Iris pigment epithelial cell (primary cell): ENCODE data around the gene PJA1.

Source experiments
- DNase-seq: peaks from one replicate; pipeline ENCODE4 v3.0.0-alpha.2; 2011; ENCODE audit warnings: low read depth

Gene PJA1, protein sequence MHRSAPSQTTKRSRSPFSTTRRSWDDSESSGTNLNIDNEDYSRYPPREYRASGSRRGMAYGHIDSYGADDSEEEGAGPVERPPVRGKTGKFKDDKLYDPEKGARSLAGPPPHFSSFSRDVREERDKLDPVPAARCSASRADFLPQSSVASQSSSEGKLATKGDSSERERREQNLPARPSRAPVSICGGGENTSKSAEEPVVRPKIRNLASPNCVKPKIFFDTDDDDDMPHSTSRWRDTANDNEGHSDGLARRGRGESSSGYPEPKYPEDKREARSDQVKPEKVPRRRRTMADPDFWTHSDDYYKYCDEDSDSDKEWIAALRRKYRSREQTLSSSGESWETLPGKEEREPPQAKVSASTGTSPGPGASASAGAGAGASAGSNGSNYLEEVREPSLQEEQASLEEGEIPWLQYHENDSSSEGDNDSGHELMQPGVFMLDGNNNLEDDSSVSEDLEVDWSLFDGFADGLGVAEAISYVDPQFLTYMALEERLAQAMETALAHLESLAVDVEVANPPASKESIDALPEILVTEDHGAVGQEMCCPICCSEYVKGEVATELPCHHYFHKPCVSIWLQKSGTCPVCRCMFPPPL

GRCh38 chrX:69165087-69165651 lies at the start of gene PJA1:
Gene PJA1, minus strand, starts transcription at chrX:69165453. Its CDS starts 2,380 bp downstream, at chrX:69163073.
- DNase-seq = peak; percentile 80

- DNase-seq = no peak
These were observed 49.2 kb upstream of the PJA1 start for GRCh38 chrX:69214463-69214862.

- no peak for DNase-seq
These were observed 46.4 kb upstream of the PJA1 start for GRCh38 chrX:69211701-69212100.

DNA sequence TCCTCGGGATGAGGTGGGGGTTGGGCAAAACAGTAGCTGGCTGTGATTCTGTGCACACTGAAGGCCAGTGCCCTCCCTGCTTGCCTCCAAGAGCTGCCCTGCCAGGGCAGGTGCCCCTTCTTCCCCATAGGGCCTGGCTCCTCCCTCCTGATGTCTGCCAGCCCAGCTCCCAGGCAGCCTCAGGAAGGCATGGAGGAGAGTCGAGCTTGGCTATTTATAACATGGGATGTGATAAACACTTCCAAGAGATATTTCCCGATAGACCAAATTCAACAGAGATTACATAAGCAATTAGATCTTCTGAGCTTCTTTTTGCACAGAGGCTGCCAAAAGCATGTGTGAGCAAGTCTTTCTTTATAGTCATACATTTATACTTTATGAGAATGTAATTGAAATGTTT lies 45.3 kb upstream of the PJA1 start:
- DNase-seq = no peak

DNA sequence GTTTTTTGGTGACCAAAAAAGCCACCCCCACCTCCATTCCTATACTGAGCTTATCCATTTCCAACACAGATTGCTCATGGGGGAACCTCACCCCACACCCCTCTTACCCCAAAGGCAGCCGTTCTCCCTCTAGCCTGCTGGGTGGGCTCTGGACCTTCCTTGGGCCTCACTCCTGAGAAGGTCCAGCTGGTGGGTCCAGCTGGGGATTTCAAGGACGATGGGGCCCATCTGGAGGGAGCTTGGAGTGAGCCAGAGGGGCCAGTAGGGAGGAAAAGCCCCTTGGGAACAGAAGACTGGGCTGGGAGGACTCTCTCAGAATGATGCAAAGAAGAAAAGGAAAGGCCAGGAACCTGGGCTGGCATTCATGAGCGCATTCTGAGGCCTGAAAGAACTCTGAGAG lies 42.0 kb upstream of the PJA1 start:
- no peak for DNase-seq

DNA sequence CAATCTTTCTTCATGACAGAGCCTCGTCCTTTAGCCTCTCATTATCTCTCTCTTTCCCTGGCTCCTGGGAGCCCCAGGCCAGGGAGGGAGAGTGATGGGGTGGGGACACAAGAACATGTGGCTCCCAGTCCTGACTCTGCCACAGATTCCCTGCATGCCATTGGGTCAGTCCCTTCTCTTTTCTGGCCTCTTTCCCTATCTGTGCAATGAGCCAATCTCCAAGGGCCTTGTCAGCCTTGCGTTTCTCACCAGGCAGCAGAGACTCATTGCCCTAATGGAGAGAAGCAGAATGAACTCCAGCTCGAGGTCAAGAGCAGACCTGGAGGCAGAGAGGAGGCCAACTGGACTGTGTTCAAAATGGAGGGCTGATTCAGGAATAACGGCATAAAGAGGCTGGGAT lies 38.4 kb upstream of the PJA1 start:
- no peak for DNase-seq

DNA sequence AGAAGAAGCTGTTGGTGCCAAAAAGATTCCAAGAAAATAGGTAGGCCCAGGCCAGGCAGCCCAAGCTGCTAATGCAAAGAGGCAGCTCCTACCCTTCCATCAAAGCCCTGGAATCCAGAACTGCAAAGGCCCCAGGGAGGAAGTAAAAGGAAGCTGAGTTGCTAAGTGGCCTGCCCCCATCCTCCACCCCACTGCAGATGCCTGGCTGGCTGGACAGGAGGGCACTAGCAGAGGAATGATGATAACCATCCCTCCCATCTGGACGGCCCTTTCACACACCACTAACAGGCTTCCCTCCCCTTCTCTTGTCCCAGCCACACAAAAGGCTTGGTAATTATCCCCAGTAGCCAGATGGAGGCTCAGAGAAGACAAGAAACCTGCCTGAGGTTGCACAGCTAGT lies 32.4 kb upstream of the PJA1 start:
- no peak for DNase-seq

DNA sequence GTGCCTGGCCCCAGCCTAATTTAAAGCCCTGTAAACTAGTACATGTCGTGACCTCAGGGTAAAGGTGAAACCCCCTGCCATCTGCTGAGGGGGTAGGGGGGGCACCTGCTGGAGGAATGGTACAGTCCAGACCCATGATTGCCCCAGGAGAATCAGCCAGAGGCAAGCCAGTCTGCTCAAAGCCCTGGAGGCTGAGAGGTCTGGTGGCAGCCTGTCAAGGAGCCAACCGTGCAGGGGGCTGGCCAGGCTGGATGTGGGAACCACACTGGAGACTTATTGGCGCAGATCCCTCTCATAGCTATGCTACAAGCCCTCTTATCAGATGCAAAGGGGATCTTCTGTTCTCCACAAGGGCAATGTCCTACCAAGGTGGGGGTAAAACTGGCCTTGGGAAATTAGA lies 31.4 kb upstream of the PJA1 start:
- no peak for DNase-seq

DNA sequence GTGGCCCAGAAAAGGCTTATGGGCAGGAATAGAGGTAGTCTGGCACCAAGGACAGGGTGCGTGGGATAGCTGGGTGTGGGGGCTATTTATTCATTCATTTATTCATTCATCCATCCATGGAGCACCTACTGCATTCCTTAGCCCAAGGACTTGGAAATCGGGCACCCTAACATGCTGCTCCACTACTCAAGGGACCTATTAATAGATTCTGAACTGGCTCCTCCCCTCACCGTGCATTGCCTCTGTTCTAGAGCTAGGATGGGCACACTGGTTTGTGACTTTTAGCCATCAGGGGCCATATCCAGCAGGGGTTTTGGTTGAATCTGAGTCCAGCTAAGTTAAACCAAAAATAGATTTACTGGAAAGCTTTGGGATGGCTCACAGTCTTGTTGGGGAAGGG lies 30.6 kb upstream of the PJA1 start:
- no peak for DNase-seq

- DNase-seq = no peak
These were observed 29.9 kb upstream of the PJA1 start for GRCh38 chrX:69195192-69195591.

DNA sequence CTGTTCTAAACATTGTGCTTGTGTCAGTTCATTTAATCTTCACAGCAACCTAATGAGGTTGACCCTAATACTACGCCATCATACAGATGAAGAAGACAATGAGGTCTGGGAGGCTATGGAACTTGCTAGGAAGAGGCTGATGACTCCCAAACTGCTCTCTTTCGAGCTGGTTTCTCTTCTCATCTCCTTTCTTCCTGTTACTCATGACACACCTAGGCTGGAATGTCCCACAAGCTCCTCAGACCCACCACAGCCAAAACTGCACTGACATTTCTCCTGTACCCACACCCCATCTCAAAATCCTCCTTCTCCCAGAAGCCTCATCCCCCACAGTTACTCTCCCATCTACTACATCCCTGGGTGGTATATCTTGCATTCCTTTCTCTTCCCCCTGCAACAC lies 27.4 kb upstream of the PJA1 start:
- no peak for DNase-seq

- no peak for DNase-seq
These were observed 24.5 kb upstream of the PJA1 start for GRCh38 chrX:69189576-69190371.

GRCh38 chrX:69186651-69187050 lies 21.4 kb upstream of the PJA1 start:
- no peak for DNase-seq

- DNase-seq = no peak
These were observed 20.6 kb upstream of the PJA1 start for GRCh38 chrX:69185886-69186285.

DNA sequence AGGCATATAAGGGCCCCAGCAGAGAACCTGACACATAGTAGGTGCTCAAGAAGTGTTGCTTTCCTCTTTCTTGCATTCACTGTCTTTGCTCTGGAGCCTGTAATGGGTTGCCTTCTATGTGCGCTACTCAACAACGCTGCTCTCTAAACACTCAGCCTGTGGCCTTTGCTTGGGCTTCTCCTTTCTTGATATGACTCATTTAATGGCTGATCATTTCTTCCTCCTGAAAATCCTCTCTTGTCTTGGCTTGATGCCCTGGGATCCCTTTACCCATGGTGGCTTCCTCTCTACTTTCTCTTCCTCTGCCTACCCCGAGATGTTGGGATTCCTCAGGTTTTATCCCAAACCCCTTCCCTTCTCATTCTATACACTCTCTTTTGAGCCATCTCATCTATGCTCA lies 19.9 kb upstream of the PJA1 start:
- no peak for DNase-seq

GRCh38 chrX:69182818-69183380 lies 17.6 kb upstream of the PJA1 start:
- no peak for DNase-seq

DNA sequence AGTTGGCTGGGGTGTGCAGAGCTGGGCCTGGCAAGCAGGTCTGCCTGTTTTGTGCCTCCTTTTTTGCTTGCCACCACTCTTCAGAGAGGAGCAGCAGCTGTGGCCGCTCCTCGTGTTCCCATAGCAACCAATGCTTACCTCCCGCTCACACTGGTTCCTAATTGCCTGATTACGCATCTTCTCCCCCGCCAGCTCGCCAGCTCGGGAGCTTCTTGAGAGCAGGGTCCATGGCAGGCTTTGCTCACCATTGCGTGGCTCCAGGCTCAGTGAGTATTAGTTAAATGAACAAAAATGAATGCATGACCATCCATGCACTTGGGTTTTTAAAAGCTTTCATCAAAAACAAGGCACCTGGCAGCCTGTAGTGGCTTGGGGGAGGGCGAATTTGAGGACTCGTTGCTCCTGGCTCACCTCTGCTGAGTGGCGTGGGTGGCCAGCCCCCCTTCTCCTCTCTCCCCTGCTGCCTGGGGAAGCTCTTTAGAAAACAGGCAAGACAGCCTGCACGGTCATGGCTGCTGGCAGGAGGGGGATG lies 14.2 kb upstream of the PJA1 start:
- no peak for DNase-seq

GRCh38 chrX:69178592-69178991 lies 13.3 kb upstream of the PJA1 start:
- DNase-seq = no peak

GRCh38 chrX:69177511-69178162 lies 12.4 kb upstream of the PJA1 start:
- DNase-seq = no peak

DNA sequence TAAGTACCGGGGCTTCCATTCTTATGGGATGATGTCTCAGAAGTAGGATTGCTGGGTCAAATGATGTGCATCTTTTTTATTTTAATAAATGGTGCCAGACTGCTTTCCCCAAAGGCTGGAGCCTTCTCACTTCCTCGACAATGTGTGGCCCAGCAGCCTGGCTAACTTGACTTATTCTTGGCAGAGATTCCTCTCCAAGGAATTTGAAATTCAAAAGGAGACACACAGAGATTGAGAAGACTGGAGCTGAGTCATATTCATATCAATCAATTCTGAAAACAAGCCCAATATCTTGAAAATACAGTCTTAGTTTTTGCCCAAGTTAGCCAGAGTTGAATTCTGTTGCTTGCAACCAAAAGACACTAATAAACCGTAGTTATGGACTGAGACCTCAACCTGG lies 10.8 kb upstream of the PJA1 start:
- DNase-seq = no peak

- DNase-seq = no peak
These were observed 8.7 kb upstream of the PJA1 start for GRCh38 chrX:69173906-69174305.

GRCh38 chrX:69172937-69173336 lies 7.7 kb upstream of the PJA1 start:
- no peak for DNase-seq
